Middle frontal gyrus (tissue), 1 donor: ENCODE results near the gene ATP5ME.
"Not testable (repeated sequence)": the region's sequence is repeated elsewhere in the genome, so short reads cannot be mapped to it uniquely, and the experiment has no call there.

Experiments used
- DNase-seq: peaks from one replicate; pipeline ENCODE4 v3.0.0-alpha.2; 2015; ENCODE audit warnings: low spot score; ENCODE audit errors: extremely low spot score

The ATP5ME gene

GRCh38 chr4:635851-636627 lies 38.0 kb downstream of the ATP5ME start:
- DNase-seq, result no peak

- not testable (repeated sequence) for DNase-seq
Observed at GRCh38 chr4:635066-635835, 38.8 kb downstream of the ATP5ME start.

GRCh38 chr4:634599-634985 lies 39.5 kb downstream of the ATP5ME start:
- DNase-seq, result no peak

- no peak for DNase-seq
Observed at GRCh38 chr4:633976-634598, 40.0 kb downstream of the ATP5ME start.

GRCh38 chr4:633406-633805 lies 40.7 kb downstream of the ATP5ME start:
- DNase-seq, result no peak

- no peak for DNase-seq
Observed at GRCh38 chr4:632926-633325, 41.1 kb downstream of the ATP5ME start.

GRCh38 chr4:632196-632790 lies 41.8 kb downstream of the ATP5ME start:
- no peak for DNase-seq

- DNase-seq, result no peak
Observed at GRCh38 chr4:630656-631055, 43.4 kb downstream of the ATP5ME start.

GRCh38 chr4:629915-630641 lies 44.0 kb downstream of the ATP5ME start:
- DNase-seq, result no peak

- no peak for DNase-seq
Observed at GRCh38 chr4:629636-629914, 44.5 kb downstream of the ATP5ME start.

GRCh38 chr4:628821-629635 lies 45.0 kb downstream of the ATP5ME start:
- DNase-seq, result no peak

GRCh38 chr4:628311-628741 lies 45.8 kb downstream of the ATP5ME start:
- DNase-seq, result no peak

GRCh38 chr4:627347-628125 lies 46.5 kb downstream of the ATP5ME start:
- DNase-seq, result no peak

GRCh38 chr4:626201-627091 lies 47.6 kb downstream of the ATP5ME start:
- no peak for DNase-seq

GRCh38 chr4:625631-626161 lies 48.4 kb downstream of the ATP5ME start:
- DNase-seq, result no peak

- DNase-seq, result no peak
Observed at GRCh38 chr4:624705-625590, 49.1 kb downstream of the ATP5ME start, which contains the start of gene PDE6B. Gene PDE6B, plus strand, starts transcription at chr4:625573. Its CDS starts 54 bp downstream, at chr4:625627.

- DNase-seq, result no peak
Observed at GRCh38 chr4:623914-624566, 50.0 kb downstream of the ATP5ME start.
